Erythroblast (primary cell): ENCODE data around the gene ZNF609.

Source experiments
- GATA1 ChIP-seq: IDR thresholded peaks from 2 replicates; pipeline ENCODE4 v1.6.1; 2011; ENCODE audit warnings: low read depth, mild to moderate bottlenecking, control low read depth, low read length, moderate library complexity
- POLR2A ChIP-seq: IDR thresholded peaks from 2 replicates; pipeline ENCODE4 v1.6.1; 2011; ENCODE audit warnings: mild to moderate bottlenecking, low read length

- TF ChIP-seq POLR2A = no peak
- TF ChIP-seq GATA1 = no peak
Observed at GRCh38 chr15:64462492-64462891, 2.1 kb downstream of the ZNF609 start.
